Left hindlimb (tissue), 1 donor: ENCODE data around the gene AOC1.

Experiments used
- DNase-seq: peaks from one replicate; pipeline ENCODE4 v3.0.0-alpha.2; 2018

The AOC1 gene

DNA sequence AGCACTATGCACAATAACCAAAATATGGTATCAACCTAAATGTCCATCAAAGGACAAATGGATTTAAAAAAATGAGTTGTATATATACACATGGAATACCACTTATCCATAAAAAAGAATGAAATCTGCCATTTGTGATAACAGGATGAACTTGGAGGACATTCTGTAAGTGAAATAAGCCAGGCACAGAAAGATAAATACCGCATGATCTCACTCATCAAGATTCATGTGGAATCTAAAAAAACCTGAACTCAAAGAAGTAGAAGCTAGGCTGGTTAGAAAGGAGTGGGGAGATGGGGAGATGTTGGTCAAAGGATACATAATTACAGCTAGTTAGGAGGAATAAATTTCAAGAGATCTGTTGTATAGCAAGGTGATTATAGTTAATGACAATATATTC lies 17.3 kb upstream of the AOC1 start:
- DNase-seq, result no peak

DNA sequence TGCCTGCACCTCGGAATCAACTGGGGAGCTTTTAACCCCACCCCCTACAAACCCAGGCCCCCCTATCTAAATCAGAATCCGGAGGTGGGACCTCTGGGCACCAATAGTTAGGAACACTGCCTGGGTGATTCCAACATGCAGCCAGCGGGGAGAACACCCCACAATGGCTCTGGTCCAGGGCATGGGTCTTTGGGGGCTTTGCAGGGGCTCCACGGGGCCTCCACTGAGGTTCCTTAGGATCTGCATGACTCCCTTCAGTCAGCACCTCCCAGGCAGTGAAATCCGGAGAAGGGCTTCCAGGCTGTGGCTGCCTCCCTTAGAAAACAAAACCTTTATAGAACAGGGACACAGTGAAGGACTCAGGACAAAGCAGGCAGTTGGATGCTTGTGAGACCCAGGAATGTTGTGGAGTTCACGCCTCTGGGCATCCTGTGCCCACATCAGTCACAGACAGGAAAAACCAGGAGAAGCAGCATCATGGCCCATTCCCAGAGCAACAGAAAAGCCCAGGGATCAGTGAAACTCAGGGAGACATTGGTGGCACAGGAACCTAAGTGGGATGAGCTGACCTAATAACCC lies 16.5 kb upstream of the AOC1 start:
- no peak for DNase-seq

DNA sequence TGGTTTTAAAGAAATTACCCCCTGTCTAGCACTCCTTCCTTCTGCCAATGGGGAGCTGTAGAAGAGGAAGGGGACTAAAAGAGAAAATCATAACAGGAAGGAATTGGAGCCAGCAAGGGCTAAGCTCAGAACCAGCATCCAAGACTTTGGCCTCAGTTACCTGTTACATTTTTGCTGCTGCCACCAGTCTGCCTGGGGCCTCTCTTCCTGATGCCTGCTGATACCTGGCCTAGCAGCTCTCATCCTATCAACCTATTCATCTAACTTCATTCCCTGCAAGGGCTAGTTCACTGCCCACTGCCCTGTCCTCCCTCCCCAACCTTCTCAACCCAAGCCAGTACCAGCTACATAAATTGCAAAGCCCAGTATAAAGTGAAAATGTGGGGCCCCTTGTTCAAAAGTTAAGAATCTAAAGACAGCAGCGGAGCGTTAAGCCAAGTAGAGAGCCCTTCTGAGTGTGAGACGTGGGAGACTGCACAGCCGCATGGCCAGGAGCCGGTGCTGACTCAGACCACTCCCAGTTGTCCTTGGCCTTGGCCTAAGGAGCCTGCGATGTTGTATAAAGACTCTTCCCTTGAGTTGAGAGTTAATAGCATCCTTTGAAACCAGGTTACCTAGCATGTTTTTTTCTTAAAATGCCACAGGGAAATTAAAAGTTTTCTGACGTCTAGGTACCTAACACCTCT lies 13.2 kb upstream of the AOC1 start:
- DNase-seq, result no peak

DNA sequence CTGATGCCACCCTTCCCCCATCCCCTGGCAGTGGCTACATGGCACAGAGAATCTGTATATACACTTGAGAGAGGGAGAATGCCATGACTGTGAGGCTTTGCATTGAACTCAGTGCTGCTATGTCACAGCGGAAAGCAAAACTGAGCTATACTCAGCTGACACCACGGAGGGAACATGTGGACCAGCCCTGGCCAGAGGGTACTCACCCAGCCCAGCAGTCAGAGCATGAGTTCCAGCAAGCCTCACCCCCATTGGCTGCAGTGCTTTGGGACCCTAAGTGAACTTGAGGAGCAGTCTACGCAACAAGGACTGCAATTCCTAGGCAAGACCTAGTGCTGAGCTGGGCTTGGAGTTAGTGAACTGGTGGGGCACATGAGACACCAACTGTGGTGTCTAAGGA lies 10.3 kb upstream of the AOC1 start:
- no peak for DNase-seq

DNA sequence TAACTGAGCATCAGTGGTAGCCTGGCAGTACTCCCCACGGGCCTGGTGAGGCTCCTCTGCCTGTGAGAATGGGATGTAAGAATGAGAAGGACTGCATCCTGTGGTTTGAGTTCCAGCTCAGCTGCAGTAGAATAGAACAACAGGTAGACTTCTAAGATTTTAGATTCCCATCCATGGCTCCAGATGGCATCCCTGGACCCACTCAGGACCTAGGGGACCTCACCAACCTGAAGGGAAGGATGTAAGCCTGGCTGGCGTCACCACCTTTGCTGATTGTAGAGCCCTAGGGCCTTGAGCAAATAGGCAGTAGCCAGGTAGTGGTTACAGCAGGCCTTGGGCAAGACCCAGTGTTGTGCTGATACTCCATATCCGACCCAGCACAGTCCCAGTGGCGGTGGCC lies 9.6 kb upstream of the AOC1 start:
- DNase-seq, result no peak

DNA sequence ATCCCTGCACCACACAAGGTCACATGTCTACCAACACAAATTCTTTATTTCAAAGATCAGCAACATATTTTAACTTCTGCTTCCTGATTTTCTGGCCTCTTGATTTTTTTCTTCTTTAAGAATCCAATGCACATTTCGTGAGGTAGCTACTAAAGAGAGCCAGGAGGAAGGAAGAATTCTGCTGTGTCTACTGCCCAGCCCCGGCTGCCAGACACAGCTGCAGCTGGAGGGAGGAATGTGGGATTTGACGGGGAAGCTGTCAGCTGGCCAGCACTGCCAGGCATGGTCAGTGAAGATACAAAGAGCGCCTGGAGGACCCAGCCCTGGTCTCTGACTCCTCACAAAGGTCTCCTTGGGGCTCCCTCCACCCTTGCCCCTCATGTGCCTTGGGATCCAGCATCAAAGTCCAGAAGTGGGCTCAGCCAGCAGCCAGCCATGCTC lies 6.9 kb upstream of the AOC1 start:
- peak; percentile 67 for DNase-seq

DNA sequence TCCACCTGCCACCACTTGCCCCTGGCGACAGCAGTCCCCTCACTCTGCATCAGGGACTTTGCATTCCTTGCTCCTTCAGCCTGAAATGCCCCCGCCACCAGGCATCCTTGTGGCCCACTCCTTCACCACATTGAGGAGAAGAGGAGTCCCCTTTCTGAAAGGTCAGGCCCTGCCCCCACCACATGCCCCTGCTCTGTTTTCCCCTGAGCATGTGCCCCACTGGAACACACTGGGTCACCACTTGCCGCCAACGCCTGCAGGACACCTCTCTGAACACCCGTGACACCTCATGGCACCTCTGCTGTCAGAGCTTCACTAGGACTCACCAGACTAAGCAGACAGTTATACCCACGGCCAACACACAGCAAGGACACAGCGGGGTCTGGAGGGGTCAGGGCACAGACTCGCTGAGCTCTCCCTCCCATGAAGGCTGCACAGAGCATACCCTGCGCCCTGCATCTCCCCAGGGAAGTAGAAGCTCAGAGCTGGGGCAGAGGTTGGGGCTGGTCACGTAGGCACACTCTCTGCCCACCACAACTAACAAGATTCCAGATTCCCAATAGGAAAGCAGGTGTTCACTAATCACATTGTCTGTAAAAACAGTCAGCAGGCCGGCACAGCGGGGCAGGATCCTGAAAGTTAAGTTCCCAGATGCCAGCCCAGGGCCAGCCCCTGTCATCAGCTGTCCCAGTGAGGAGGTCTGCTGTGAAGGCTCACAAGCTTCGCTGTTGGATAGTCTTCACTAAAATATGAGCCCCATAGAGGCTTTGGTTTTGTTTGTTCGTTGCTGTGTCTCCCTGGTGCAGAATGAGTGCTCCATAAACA lies 5.8 kb upstream of the AOC1 start:
- DNase-seq, result no peak

DNA sequence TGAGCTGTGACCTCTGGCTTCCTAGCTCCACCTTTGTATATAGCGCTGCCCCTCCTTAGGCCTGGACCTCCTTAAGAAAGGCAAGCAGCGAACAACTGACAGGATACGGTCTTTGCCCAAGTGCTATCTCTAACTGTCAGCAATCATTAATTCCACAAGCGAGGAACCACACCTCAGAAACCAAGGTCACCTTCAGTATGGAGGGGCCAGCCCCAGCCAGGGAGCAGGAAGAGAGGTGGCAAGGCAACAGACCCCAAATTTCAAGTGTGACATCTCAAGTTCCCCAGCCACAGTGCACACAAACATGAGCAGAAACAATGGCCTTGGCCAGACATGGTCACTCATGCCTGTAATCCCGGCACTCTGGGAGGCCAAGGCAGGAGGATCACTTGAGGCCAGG lies 4.8 kb upstream of the AOC1 start:
- DNase-seq, result no peak

DNA sequence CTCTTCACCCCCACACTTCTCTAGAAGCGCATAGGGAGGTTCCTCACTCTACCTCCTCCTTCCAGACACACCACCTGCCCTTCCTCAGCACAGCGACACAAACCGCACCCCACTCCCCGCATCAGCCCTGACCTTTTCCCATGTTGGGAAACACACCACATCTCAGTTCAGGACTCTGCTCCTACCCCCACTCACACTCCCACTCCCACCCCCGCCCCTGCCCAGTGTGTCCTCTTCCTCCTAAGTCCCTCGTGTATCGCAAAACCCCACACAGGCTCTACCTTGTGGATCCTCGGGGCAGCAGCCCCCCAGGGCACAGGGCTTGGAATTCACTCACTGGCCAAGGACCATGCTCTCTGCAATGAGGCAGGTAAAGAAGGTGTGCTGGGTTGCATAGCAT lies 4.2 kb upstream of the AOC1 start:
- DNase-seq, result no peak

DNA sequence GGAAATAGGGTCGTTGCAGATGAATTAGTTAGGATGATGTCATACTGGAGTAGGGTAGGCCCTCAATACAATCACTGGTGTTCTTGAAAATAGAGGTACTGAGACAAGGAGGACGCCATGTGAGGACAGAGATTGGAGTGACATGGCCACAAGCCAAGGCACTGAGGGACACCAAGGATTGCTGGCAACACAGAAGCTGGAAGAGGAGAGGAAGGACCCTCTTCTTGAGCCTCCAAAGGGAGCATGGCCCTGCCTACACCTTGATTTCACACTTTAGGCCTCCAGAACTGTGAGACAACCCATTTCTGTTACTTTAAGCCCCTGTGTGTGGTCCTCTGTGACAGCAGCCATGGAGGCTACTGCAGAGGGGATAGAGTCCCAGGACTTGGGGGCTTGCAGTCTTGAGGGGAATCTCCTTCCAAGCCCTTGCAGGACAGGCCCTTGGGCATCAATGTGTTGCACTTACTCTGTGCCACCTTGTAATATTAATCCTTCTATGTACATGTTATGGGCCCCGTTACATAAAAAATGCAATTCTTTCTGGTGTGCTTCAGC lies 3.7 kb upstream of the AOC1 start:
- DNase-seq, result no peak

DNA sequence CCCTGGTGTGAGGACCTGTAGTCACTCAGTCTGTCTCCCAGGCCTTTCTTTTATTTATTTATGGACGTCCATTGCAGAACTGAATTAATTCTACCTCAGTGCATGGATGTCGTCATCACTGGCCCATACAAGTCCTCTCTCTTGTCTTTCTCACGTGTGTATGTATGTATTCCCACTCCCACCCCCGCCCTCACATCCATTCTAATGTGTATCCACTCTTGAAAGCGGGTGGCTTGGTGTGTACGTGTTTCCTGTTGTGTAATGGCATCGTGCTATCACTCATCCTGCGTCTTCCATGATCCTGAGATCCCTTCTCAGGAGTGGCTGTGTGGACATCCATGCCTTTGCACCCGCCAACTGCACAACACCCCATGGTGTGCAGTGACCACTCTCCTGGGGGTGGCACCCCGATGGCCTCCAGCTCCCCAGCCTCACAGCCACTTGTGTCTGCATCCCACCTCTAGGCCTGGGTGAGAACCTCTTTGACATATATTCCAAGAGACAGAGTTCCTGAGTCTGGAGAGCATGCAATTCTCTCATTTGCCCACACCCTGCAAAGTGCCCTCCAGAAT lies 3.0 kb upstream of the AOC1 start:
- DNase-seq, result no peak

DNA sequence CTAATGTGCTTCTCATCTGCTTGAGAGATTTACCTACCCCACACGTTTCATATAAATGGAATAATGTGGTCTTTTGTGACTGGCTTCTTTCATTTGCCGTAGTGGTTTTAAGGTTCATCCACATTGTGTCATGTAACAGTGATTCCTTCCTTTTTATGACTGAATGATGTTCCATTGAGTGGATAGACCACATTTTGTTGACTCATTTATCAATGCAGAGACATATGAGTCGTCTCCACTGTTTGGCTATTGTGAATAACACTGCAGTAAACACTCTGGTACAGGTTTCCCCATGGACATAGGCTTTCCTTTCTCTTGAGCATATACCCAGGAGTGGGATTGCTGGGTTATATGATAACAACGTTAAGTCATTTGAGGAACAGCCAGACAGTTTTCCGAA lies 2.0 kb upstream of the AOC1 start:
- DNase-seq, result no peak

DNA sequence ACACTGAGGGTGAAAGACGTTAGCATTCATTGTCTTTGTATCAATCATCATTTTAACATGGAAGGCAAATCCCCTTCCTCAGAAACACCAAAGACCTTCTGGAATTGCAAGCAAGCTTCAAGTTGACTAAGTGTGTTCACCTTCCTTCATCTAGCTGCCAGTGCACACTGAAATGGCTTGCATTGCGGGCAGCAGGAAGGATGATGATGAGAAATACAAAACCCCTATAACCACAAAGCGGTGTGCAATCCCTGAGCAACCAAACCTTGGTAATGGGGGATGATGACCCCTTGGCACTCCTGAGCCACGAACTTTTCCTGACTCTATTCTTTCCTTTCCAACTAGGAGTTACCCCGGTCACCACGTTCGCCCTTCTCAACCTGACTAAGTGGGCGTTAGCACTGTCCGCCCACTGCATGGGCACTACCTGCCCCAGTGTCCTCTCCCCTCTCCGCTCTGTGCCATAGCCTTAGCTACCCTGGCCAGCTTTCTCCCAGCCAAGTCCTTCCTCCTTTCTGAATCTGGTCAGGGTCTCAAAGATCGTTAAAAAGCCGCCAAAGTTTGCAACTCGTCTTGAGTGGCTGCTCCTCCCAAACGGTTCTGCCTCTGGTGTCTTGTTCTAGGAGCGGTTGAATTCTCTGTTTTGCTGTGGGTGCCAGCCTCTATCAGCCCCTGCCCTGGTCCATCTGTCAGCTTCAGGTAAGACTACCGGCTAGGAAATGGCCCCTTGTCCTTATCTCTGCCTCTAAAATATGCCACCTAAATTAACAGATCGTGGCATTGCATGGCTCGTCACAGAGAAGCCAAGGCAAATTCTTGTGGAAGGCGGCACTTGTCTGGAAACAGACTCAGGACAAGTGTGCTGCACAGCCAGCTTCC lies 586 bp upstream of the AOC1 start:
- no peak for DNase-seq

DNA sequence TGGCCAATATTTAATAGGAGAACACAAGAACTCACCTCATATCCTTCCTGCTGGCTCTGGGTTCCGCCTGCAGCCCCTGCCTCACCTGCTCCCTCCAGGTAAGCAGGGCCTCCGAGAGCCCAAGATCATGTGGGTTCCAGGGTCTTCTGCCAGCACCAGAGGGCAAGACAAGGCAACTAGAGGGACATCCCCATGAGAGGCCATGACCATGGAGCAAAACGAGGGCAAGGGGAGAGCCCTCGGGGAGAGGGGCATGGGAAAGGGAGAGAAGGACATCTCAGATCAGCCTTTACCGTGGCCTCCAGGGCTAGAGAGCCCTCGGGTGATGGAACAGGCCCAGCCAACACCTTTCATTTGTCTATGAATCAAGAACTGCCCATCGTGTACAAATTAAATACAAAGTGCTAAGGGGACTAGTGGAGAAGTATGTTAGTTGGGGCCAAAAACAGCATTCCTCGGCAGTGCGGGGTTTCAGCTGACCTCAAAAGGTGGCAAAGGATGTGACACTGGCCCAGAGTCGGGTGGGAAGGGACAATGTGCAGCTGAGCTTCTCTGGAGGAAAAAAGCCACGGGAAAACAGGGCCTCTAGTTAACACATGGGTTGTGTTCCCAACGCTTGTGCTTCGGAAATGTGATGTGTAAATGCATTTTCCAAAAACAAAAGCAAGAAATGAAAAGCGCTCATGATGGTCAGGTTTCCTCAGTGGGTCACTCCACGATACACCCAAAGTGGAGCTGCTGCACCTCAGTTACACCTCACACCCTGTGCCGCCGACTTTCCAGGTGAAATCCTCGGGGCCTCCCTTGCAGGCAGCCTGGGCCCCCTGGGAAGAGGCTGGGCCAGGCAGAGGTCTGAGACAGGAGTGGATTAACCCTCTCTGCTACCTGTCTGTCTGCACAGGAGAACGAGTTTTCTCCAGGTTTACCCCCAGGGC lies 2.0 kb downstream of the AOC1 start:
- DNase-seq, result no peak

DNA sequence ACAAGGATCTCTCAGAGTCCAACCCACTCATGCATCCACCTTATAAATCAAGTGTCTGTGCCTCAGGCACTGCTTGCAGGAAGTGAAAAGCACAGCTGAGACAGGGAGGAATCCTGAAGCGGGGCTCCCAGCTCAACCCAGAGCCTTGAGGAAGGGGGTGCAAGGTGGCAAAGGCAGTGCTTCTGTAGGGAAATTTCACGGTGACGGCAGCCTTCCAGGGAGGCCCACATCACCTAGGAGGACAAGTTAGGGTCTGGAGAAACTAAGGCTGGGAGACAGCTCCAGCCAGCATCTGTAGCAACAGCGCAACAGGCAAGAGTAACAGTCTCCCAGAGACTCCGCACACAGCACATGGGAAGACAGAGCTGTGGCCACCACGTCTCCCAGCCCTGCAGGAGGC lies 2.7 kb downstream of the AOC1 start:
- DNase-seq, result no peak

DNA sequence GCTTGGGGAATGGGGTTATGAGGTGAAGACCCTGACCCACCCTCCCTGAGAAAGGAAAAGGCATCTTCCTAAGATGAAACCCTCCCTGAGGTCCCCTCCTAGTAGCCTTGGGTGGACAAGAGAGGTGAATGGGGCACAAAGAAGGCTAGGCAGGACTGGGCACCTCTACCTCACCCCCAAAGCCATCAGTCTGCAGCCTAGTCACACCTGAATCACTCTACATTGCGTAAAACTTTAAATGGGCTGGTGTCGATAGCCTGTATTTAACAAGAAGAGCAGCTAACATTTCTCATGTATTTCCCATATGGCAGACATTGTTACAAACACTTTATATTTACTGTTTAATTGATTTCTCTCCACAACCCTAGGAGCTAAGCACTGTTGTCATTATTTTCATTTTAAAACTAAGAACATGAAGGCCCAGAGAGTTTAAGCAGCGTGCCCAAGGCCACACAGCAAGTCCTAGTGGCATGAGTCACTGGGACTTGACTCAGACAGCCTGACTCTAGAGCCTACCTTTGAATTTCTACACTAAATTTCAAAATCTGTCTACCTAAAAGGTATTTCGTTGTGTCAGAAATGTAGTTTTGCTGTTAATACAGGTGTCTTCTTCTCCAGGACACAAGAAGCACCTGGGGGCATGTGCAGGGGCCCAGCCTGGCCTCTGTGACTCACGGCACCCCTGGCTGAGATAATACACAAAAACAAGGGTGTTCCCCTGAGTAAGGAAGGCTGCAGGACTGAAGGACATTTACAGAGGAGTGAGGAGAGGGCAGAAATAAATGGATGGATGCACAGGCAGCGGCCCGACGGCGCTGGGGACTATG lies 3.4 kb downstream of the AOC1 start:
- DNase-seq, result no peak

DNA sequence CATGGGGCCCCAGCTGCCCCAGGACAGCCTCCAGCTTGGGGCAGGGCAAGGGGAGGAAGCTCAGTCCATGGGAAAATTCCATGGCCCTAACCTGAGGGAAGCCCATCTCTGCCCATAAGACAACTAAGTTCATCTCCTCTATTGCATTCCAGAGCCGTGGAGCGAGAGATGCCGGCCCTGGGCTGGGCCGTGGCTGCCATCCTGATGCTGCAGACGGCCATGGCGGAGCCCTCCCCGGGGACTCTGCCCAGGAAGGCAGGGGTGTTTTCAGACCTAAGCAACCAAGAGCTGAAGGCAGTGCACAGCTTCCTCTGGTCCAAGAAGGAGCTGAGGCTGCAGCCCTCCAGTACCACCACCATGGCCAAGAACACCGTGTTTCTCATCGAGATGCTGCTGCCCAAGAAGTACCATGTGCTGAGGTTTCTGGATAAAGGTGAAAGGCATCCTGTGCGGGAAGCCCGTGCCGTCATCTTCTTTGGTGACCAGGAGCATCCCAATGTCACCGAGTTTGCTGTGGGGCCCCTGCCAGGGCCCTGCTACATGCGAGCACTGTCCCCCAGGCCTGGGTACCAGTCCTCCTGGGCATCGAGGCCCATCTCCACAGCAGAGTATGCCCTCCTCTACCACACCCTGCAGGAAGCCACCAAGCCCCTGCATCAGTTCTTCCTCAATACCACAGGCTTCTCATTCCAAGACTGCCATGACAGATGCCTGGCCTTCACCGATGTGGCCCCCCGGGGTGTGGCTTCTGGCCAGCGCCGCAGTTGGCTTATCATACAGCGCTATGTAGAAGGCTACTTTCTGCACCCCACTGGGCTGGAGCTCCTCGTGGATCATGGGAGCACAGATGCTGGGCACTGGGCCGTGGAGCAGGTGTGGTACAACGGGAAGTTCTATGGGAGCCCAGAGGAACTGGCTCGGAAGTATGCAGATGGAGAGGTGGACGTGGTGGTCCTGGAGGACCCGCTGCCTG lies 4.3 kb downstream of the AOC1 start:
- DNase-seq, result no peak

DNA sequence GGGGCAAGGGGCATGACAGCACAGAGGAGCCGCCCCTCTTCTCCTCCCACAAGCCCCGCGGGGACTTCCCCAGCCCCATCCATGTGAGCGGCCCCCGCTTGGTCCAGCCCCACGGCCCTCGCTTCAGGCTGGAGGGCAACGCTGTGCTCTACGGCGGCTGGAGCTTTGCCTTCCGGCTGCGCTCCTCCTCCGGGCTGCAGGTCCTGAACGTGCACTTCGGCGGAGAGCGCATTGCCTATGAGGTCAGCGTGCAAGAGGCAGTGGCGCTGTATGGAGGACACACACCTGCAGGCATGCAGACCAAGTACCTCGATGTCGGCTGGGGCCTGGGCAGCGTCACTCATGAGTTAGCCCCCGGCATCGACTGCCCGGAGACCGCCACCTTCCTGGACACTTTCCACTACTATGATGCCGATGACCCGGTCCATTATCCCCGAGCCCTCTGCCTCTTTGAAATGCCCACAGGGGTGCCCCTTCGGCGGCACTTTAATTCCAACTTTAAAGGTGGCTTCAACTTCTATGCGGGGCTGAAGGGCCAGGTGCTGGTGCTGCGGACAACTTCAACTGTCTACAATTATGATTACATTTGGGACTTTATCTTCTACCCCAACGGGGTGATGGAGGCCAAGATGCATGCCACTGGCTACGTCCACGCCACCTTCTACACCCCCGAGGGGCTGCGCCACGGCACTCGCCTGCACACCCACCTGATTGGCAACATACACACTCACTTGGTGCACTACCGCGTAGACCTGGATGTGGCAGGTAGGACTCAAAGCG lies 5.1 kb downstream of the AOC1 start:
- DNase-seq, result no peak
